NCI-H1930 (cell line): Measurements from ENCODE around the gene OTOA.
A peak's percentile ranks its signal among the peaks of the same experiment; 100 is the strongest.
"Not testable (repeated sequence)": the region's sequence is repeated elsewhere in the genome, so short reads cannot be mapped to it uniquely, and the experiment has no call there.

ENCODE experiments used
- DNase-seq, 2 experiments: peaks; one replicate each; lab custom pipeline; 2025; lab: John Stamatoyannopoulos, UW

OTOA gene

GRCh38 chr16:21722771-21723455 is 59.1 kb downstream of the OTOA start:
- no peak for DNase-seq

GRCh38 chr16:21723532-21723931 is 59.8 kb downstream of the OTOA start:
- DNase-seq: no peak

- no peak for DNase-seq
Observed at GRCh38 chr16:21727344-21727743, 63.6 kb downstream of the OTOA start.

- DNase-seq: not testable (repeated sequence)
Observed at GRCh38 chr16:21731233-21731632, 67.5 kb downstream of the OTOA start.

- DNase-seq: not testable (repeated sequence)
Observed at GRCh38 chr16:21740637-21741036, 76.9 kb downstream of the OTOA start.

- not testable (repeated sequence) for DNase-seq
Observed at GRCh38 chr16:21756192-21757079, 92.7 kb downstream of the OTOA start.

GRCh38 chr16:21757080-21757671 is 93.4 kb downstream of the OTOA start:
- DNase-seq: not testable (repeated sequence)

GRCh38 chr16:21768280-21768679 is 104.5 kb downstream of the OTOA start:
- DNase-seq: not testable (repeated sequence)

GRCh38 chr16:21768810-21769209 is 105.0 kb downstream of the OTOA start:
- DNase-seq: not testable (repeated sequence)

- not testable (repeated sequence) for DNase-seq
Observed at GRCh38 chr16:21769284-21769683, 105.5 kb downstream of the OTOA start.

GRCh38 chr16:21770584-21770983 is 106.8 kb downstream of the OTOA start:
- DNase-seq: not testable (repeated sequence)

GRCh38 chr16:21772547-21773206 is 108.9 kb downstream of the OTOA start:
- not testable (repeated sequence) for DNase-seq

GRCh38 chr16:21773207-21773553 is 109.4 kb downstream of the OTOA start:
- DNase-seq: not testable (repeated sequence)

GRCh38 chr16:21780525-21780924 is 116.8 kb downstream of the OTOA start:
- not testable (repeated sequence) for DNase-seq

- not testable (repeated sequence) for DNase-seq
Observed at GRCh38 chr16:21790506-21790905, 126.7 kb downstream of the OTOA start.

- not testable (repeated sequence) for DNase-seq
Observed at GRCh38 chr16:21793310-21793709, 129.5 kb downstream of the OTOA start.

- not testable (repeated sequence) for DNase-seq
Observed at GRCh38 chr16:21798601-21799000, 134.8 kb downstream of the OTOA start.

GRCh38 chr16:21801538-21802374 is 138.0 kb downstream of the OTOA start:
- DNase-seq: peak in 1 of 2 experiments; percentile 35

- not testable (repeated sequence) for DNase-seq
Observed at GRCh38 chr16:21802375-21802663, 138.6 kb downstream of the OTOA start.
